SK-N-MC (cell line): ENCODE measurements around the gene TNFRSF1A.
A peak's percentile ranks its signal among the peaks of the same experiment; 100 is the strongest.

Experiments used
- DNase-seq: peaks from one replicate; pipeline ENCODE4 v3.0.0-alpha.2; 2011; ENCODE audit warnings: low read depth, low spot score
- H3K27ac ChIP-seq: fragments of 200-600 bp; sonication (generic); 2 replicates; pipeline ENCODE4 v1.5.1; 2016; ENCODE audit warnings: mixed run types
- H3K36me3 ChIP-seq: fragments of 200-600 bp; sonication (generic); 2 replicates; pipeline ENCODE4 v1.6.1; 2017; ENCODE audit warnings: antibody characterized with exemption, low read length, mixed read lengths; ENCODE audit not compliant: insufficient read depth
- H3K4me3 ChIP-seq: fragments of 200-600 bp; sonication (generic); 2 replicates; pipeline ENCODE4 v1.5.1; 2016
- H3K9ac ChIP-seq: fragments of 200-600 bp; sonication (generic); 2 replicates; pipeline ENCODE4 v1.8.0; 2017; ENCODE audit warnings: mixed run types, mixed read lengths; ENCODE audit not compliant: insufficient read length
- H3K9me3 ChIP-seq: fragments of 200-600 bp; sonication (generic); 2 replicates; pipeline ENCODE4 v1.6.1; 2017; ENCODE audit warnings: low read depth, mild to moderate bottlenecking, antibody characterized with exemption, low read length, moderate library complexity, mixed read lengths
- EZH2 ChIP-seq: fragments of 200-600 bp; sonication (generic); IDR thresholded peaks from one replicate; pipeline ENCODE4 v1.6.1; 2017; ENCODE audit warnings: antibody characterized with exemption
- FOXP2 ChIP-seq: optimal IDR thresholded peaks from 2 replicates; pipeline ENCODE3; 2011; ENCODE audit warnings: mild to moderate bottlenecking, moderate library complexity; ENCODE audit not compliant: insufficient read depth; ENCODE audit errors: extremely low read length, control extremely low read depth
- POLR2AphosphoS5 ChIP-seq: IDR thresholded peaks from 2 replicates; pipeline ENCODE4 v1.6.1; 2012; ENCODE audit warnings: mild to moderate bottlenecking, low read depth, low read length, borderline replicate concordance

TNFRSF1A gene

DNA sequence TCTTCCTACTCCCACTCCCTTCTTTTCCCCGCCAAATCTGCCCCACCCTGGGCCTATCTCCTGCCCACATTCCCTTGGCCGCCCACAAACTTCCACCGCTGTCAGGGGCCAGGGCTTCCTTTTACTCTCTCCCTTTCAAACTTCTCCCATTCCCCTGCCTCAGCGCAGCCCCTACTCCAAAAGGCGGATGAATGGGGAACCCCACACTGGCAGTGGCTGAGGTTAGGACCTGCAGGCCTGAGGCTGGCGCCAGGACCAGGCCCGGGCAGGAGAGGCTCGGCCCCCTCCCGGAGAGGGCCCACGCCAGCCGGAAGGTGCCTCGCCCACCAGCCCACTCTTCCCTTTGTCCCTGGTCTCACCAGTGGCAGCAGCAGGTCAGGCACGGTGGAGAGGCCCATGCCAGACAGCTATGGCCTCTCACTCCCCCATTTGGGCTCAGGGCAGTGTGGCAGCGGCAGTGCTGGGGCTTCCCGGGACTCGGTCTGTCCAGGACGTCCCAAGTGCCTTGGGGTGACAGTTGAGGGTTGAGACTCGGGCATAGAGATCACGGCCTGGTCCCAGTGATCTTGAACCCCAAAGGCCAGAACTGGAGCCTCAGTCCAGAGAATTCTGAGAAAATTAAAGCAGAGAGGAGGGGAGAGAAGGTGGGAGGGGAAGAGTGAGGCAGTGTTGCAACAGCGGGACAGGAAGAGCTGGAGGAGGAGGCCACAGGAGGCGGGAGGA, at the start of gene TNFRSF1A:
TSS of gene TNFRSF1A (minus strand) at position 660 of the 723 bp plus-strand sequence. CDS start at position 398, 262 bp downstream.
- peak; percentile 44 for DNase-seq
- H3K9ac ChIP-seq: peak within 1 kb of the TSS; percentile 83
- H3K4me3 ChIP-seq: peak within 1 kb of the TSS; percentile 96
- no peaks in the 10 kb centered on the region for H3K36me3 ChIP-seq
- no peak for TF ChIP-seq FOXP2
- peak; percentile 76; the same call in 1 of the 2 replicates for TF ChIP-seq POLR2AphosphoS5
- H3K9me3 ChIP-seq: no peaks in the 10 kb centered on the region
- peak within 1 kb of the TSS; percentile 89 for H3K27ac ChIP-seq

DNA sequence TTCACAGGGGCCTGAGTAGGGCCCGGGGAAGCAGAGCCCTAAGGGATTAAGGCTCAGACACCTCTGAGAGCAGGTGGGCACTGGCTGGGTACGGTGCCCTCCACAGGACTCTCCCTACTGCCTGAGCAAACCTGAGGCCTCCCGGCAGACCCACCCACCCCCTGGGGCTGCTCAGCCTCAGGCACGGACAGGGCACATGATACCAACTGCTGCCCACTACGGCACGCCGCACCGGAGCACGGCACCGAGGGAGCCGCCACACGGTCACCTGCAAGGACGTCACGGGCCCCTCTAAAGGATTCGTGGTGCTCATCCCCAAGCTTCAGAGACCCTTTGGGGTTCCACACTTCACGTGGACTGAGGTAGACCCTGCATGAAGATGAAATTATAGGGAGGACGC, 49.1 kb upstream of the TNFRSF1A start:
- TF ChIP-seq EZH2 (no peak), FOXP2 (no peak), POLR2AphosphoS5 (no peak)
- no peaks in the 10 kb centered on the region for H3K36me3 ChIP-seq
- H3K27ac ChIP-seq: no peak overlapping the region
- H3K9me3 ChIP-seq: no peaks in the 10 kb centered on the region
- no peak for DNase-seq
- no peak overlapping the region for H3K4me3 ChIP-seq
- no peak overlapping the region for H3K9ac ChIP-seq

DNA sequence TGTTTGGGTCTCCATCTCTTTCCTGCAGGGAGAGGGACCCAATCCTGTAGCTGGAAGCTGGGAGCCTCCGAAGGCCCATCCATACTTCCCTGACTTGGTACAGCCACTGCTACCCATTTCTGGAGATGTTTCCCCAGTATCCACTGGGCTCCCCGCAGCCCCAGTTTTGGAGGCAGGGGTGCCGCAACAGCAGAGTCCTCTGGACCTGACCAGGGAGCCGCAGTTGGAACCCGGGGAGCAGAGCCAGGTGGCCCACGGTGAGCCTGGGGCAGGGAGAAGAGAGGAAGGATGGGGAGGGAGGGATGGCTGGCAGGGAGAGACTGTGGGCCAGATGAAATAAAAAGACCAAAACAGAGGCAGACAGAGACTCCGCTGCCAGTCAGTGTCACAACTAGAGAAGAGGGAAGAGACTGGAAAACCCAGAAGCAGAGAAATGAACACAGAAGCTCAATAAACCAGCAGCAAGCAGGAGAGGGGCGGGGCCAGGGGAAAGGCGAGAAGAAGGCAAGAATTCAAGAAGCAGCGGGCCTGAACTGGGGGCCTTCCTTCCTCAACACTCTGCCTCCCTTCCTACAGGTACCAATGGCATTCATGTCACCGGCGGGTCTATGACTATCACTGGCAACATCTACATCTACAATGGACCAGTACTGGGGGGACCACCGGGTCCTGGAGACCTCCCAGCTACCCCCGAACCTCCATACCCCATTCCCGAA, 48.4 kb upstream of the TNFRSF1A start:
- Histone ChIP-seq H3K4me3 (no peak overlapping the region), H3K27ac (no peak overlapping the region), H3K36me3 (no peaks in the 10 kb centered on the region), H3K9ac (no peak overlapping the region), H3K9me3 (no peaks in the 10 kb centered on the region)
- DNase-seq: no peak
- TF ChIP-seq POLR2AphosphoS5 (no peak), EZH2 (no peak), FOXP2 (no peak)

DNA sequence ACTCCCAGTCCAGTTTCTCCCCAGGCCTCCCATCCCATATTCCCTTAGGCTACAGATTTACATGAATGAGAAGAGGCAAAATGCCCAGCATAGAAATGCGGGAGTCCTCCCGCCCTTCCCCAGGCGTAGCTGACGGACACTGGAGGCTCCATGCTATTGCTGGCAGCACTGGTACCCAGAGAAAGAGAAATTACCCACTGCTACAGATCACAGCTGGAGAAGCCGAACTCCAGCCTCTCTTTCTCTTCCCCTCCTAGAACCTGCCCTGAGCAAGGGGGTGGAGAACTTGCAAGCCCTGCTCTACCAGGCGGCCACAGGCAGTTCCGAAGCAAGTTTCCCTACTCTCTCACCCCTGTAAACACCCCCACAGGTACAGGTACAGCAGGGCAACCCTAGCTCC, 45.7 kb upstream of the TNFRSF1A start:
- no peak for TF ChIP-seq FOXP2
- TF ChIP-seq EZH2: no peak
- TF ChIP-seq POLR2AphosphoS5: no peak
- Histone ChIP-seq H3K36me3 (no peaks in the 10 kb centered on the region), H3K9me3 (no peaks in the 10 kb centered on the region), H3K4me3 (no peak overlapping the region), H3K27ac (no peak overlapping the region), H3K9ac (no peak overlapping the region)
- DNase-seq: no peak

DNA sequence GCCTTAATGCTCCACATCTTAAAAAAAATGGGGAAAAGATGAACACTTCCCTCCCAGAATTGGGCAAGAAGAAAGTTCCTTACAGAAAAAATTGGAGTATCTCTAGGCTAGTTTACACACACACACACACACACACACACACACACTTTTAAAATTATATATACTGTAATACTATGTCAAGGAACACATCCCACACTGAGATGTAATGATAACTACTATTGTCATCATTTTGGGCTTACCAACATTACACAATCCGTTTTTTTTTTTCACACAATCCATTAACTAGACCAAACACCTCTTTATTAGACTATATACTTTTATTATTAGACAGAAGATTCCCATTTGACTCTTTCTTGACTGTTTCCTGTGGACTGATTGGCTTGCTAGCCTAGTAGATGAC, 44.6 kb upstream of the TNFRSF1A start:
- TF ChIP-seq EZH2 (no peak), POLR2AphosphoS5 (no peak), FOXP2 (no peak)
- no peak overlapping the region for H3K9ac ChIP-seq
- DNase-seq: no peak
- H3K4me3 ChIP-seq: no peak overlapping the region
- no peaks in the 10 kb centered on the region for H3K9me3 ChIP-seq
- H3K27ac ChIP-seq: no peak overlapping the region
- no peaks in the 10 kb centered on the region for H3K36me3 ChIP-seq

DNA sequence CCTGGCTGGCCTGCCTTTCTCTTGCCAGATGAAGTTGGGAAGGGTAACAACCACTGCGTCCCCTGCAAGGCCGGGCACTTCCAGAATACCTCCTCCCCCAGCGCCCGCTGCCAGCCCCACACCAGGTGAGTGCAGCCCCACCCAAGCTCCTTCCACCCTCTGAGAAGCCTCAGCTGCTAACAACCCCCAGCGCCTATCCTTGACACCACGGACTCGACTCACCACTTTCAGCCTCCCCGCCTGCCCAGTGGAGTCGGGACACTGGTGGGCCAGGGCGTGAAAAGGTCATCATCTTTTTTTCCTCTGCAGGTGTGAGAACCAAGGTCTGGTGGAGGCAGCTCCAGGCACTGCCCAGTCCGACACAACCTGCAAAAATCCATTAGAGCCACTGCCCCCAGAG, 44.2 kb upstream of the TNFRSF1A start:
- no peak for DNase-seq
- Histone ChIP-seq H3K4me3 (no peak overlapping the region), H3K27ac (no peak overlapping the region), H3K9ac (no peak overlapping the region), H3K36me3 (no peaks in the 10 kb centered on the region), H3K9me3 (no peaks in the 10 kb centered on the region)
- TF ChIP-seq FOXP2: no peak
- TF ChIP-seq EZH2: no peak
- TF ChIP-seq POLR2AphosphoS5: no peak

DNA sequence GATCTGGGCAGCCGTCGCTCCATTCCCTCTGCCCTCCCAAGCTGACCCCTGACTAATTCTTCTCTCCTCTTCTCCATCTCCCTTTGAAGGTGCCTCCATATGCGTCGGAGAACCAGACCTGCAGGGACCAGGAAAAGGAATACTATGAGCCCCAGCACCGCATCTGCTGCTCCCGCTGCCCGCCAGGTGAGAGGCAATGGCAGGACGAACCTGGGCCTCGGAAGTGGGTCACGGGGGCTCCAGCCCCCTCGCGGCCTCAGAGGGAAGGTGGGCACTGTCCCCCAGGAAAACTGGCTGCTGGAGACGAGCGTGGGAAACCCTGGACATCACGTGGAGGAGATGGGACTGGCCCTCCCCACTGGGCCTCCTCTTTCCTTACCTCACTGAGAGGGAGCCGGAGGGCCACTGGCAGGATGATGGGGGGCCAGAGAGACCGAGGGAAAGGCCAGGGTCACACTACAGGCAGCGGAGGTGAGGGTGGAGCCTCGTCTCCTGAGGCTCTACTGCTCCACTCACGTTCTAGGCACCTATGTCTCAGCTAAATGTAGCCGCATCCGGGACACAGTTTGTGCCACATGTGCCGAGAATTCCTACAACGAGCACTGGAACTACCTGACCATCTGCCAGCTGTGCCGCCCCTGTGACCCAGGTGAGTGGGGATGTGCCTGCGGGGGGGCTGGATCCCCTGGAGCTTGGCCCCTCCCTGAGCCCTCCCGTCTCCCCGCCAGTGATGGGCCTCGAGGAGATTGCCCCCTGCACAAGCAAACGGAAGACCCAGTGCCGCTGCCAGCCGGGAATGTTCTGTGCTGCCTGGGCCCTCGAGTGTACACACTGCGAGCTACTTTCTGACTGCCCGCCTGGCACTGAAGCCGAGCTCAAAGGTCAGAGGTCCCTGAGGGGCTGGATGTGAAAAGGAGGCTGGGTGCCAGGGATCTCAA, 42.9 kb upstream of the TNFRSF1A start:
- no peak overlapping the region for H3K27ac ChIP-seq
- no peaks in the 10 kb centered on the region for H3K9me3 ChIP-seq
- no peak for DNase-seq
- H3K9ac ChIP-seq: no peak overlapping the region
- no peaks in the 10 kb centered on the region for H3K36me3 ChIP-seq
- TF ChIP-seq POLR2AphosphoS5 (no peak), FOXP2 (no peak), EZH2 (no peak)
- H3K4me3 ChIP-seq: no peak overlapping the region
